Activated CD8-positive, alpha-beta T cell treated with anti-CD3 and anti-CD28 coated beads for 36 hours (primary cell): Measurements from ENCODE around the gene ATPAF2. TPM values are rescaled to one million over a fixed set of nuclear protein-coding genes. Genes with fewer than 3 reads are reported as not detected.
A peak's percentile ranks its signal among the peaks of the same experiment; 100 is the strongest.
"Not testable (repeated sequence)": the region's sequence is repeated elsewhere in the genome, so short reads cannot be mapped to it uniquely, and the experiment has no call there.

Source experiments
- ATAC-seq: fragments of 200-7000 bp; cut with Tn5 transposase; one replicate; pipeline ENCODE4 v1.10.0; 2021; ENCODE audit warnings: mild to moderate bottlenecking, moderate library complexity
- CTCF ChIA-PET: fragments of 350-600 bp; sonication (Branson Sonifier 250); formaldehyde crosslinking; loops from one replicate; lab custom pipeline; 2021; ENCODE audit warnings: antibody characterized with exemption; lab: Charles Lee
- POLR2A ChIA-PET: fragments of 350-600 bp; sonication (Branson Sonifier 250); formaldehyde crosslinking; loops from one replicate; lab custom pipeline; 2021; ENCODE audit warnings: antibody characterized with exemption; lab: Charles Lee
- DNase-seq: peaks from one replicate; pipeline ENCODE4 v3.0.0-alpha.2; 2020
- H3K27ac Mint-ChIP-seq: one replicate; pipeline ENCODE4 v1.8.0; 2021; ENCODE audit warnings: mild to moderate bottlenecking, mixed read lengths
- H3K27me3 Mint-ChIP-seq: one replicate; pipeline ENCODE4 v1.8.0; 2021; ENCODE audit warnings: mixed read lengths
- H3K36me3 Mint-ChIP-seq: one replicate; pipeline ENCODE4 v1.8.0; 2021; ENCODE audit warnings: low read depth, mixed read lengths
- H3K4me1 Mint-ChIP-seq: one replicate; pipeline ENCODE4 v1.8.0; 2021; ENCODE audit warnings: low read depth, mixed read lengths
- H3K4me3 Mint-ChIP-seq: one replicate; pipeline ENCODE4 v1.8.0; 2021; ENCODE audit warnings: mild to moderate bottlenecking, moderate library complexity, mixed read lengths
- H3K9me3 Mint-ChIP-seq: one replicate; pipeline ENCODE4 v1.8.0; 2021; ENCODE audit warnings: mixed read lengths
- intact Hi-C: fragments of 100-400 bp; cut with micrococcal nuclease; formaldehyde crosslinking; loops from one replicate; pipeline ENCODE4 v1.10.0; 2022
- total RNA-seq, 2 experiments: library from RNA; stranded (reverse); gene quantifications; one replicate each; pipeline ENCODE4 v1.2.3, GENCODE V29; 2021
- TF ChIP-seq, protein P1 (sequence below): fragments of 200-600 bp; IDR thresholded peaks from one replicate; pipeline ENCODE4 v1.8.0; 2022; ENCODE audit warnings: antibody characterized with exemption, mild to moderate bottlenecking

The ATPAF2 gene
- total RNA-seq, 2 experiments from 2014 or later = 28.5 to 29.7 TPM

DNA sequence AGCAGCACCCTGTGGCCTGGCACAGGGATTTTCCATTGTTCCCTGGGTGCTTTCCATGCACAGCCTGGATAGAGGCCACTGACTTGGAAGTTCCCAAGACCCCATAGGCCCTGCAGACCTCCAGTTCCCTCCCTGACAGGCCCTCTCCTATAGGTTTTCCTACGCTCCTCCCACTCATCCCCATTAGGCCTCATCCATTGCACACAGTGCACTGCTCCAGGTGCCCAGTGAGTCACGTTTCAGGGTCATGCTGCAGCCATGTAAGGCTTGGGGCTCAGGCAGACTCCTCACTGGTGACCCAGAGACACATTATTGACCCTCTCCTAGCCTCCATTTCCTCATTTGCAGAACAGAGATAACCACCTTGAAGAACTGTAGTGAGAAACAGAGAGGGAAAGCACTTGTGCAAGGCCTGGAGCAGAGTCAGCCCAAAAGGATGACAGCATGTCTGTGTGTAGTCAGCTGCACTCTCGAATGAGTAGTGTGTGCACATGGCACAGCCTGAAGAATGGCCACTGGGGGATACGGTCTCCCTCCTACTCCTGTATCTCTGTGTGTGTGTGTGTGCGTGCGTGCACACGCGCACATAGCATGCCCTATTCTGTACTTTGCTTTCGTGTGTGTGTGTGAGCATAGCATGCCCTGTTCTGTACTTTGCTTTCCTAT lies 39.5 kb downstream of the ATPAF2 start:
- Mint-ChIP-seq H3K36me3 (no peaks in the 10 kb centered on the region), H3K4me3 (no peak overlapping the region), H3K27ac (no peak overlapping the region), H3K4me1 (no peaks in the 10 kb centered on the region), H3K27me3 (no peaks in the 10 kb centered on the region), H3K9me3 (no peaks in the 10 kb centered on the region)
- ATAC-seq (no peak), DNase-seq (no peak)
- TF ChIP-seq, protein P1, sequence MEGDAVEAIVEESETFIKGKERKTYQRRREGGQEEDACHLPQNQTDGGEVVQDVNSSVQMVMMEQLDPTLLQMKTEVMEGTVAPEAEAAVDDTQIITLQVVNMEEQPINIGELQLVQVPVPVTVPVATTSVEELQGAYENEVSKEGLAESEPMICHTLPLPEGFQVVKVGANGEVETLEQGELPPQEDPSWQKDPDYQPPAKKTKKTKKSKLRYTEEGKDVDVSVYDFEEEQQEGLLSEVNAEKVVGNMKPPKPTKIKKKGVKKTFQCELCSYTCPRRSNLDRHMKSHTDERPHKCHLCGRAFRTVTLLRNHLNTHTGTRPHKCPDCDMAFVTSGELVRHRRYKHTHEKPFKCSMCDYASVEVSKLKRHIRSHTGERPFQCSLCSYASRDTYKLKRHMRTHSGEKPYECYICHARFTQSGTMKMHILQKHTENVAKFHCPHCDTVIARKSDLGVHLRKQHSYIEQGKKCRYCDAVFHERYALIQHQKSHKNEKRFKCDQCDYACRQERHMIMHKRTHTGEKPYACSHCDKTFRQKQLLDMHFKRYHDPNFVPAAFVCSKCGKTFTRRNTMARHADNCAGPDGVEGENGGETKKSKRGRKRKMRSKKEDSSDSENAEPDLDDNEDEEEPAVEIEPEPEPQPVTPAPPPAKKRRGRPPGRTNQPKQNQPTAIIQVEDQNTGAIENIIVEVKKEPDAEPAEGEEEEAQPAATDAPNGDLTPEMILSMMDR = no peak
- ChIA-PET CTCF (interaction anchor here (0.8 to 1.1 kb wide), 2 partner anchors 14 to 28 kb away, joined by 3 read pairs; no protein-coding TSS in a partner anchor), POLR2A (no interaction called here)
- intact Hi-C loops = no loop called here

DNA sequence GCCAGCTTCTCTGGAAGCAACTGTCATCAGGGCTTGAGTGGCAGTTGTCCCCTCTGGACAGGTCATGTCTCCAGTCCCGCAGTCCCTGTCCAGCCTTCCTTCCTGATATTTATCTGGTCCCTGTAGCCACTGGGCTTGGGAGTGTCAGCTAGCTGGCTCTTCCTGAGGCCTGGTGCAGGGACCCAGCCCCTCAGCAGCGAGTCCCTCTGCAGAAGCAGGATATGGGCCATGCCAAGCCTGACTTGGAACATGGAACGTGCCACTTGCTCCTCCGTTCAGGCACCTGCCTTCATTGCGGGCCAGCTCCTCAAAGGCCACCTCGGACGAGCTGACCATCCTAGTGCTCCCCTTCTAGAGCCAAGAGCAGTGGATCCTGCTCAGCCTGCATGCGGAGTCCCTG lies 40.0 kb downstream of the ATPAF2 start:
- intact Hi-C loops = no loop called here
- Mint-ChIP-seq H3K36me3 (no peaks in the 10 kb centered on the region), H3K27me3 (no peaks in the 10 kb centered on the region), H3K4me3 (no peak overlapping the region), H3K9me3 (no peaks in the 10 kb centered on the region), H3K4me1 (no peaks in the 10 kb centered on the region), H3K27ac (no peak overlapping the region)
- DNase-seq = no peak
- ChIA-PET CTCF (interaction anchor here (0.8 to 1.1 kb wide), 2 partner anchors 13 to 28 kb away, joined by 3 read pairs; no protein-coding TSS in a partner anchor), POLR2A (interaction anchor here (1.1 kb wide), 1 partner anchor 14 kb away, joined by 3 read pairs; no protein-coding TSS in a partner anchor)
- TF ChIP-seq, protein P1 = no peak
- ATAC-seq = no peak

DNA sequence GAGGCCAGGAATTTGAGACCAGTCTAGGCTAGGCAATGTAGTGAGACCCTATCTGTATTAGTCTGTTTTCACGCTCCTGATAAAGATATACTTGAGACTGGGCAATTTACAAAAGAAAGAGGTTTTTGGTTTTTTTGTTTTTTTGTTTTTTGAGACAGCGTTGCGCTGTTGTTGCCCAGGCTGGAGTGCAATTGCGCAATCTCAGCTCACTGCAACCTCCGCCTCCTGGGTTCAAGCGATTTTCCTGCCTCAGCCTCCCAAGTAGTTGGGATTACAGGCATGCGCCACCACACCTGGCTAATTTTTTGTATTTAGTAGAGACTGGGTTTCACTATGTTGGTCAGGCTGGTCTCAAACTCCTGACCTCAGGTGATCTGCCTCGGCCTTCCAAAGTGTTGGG lies 43.1 kb downstream of the ATPAF2 start:
- POLR2A ChIA-PET, ATAC-seq, intact Hi-C loops, H3K36me3 Mint-ChIP-seq, H3K27me3 Mint-ChIP-seq, H3K4me3 Mint-ChIP-seq, DNase-seq, H3K9me3 Mint-ChIP-seq, H3K4me1 Mint-ChIP-seq, H3K27ac Mint-ChIP-seq: not testable (repeated sequence)
- CTCF ChIA-PET = interaction anchor here (0.9 to 2.3 kb wide), 5 partner anchors 9 to 47 kb away, joined by 3 to 8 read pairs (median 6); no protein-coding TSS in a partner anchor

DNA sequence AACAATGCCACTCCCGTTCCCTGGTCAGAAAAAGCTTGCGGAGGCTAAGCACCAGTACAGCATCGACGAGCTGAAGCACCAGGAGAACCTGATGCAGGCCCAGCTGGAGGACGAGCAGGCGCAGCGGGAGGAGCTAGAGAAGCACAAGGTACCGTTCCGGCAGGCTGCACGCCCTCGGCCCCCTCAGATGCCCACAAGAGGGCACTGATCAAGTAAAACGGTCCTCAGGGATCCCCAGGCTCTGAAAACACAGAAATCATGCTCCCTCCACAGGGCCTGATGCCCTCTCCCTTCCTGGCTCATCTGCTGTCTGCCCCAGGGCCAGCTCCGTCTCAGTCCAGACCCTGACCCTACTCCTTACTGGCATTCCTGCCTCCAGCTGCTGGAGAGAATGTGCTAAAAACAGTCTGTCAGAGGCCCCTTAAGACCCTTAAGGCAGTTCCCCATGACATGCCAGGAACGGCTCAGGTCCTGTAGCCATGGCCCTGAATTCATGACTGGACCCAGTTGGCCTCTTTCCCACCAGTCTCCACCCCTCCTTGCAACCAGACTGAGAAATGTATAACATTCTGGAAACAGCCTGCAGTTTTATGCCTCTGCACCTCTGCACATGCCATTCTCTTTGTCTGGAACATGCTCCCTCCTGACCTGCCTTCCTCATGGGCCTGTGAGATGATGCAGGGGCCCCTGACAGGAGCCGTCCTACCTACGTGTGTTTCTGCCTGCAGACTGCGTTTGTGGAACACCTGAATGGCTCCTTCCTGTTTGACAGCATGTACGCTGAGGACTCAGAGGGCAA lies 44.5 kb downstream of the ATPAF2 start:
- no peak overlapping the region for H3K27ac Mint-ChIP-seq
- DNase-seq (peak; percentile 55), ATAC-seq (peak; percentile 68)
- ChIA-PET POLR2A (interaction anchor here (0.5 kb wide), 1 partner anchor 35 kb away, joined by 5 read pairs; no protein-coding TSS in a partner anchor), CTCF (interaction anchor here (0.6 to 2.3 kb wide), 9 partner anchors 9 to 46 kb away, joined by 3 to 8 read pairs (median 4); no protein-coding TSS in a partner anchor)
- no peaks in the 10 kb centered on the region for H3K9me3 Mint-ChIP-seq
- no peaks in the 10 kb centered on the region for H3K36me3 Mint-ChIP-seq
- TF ChIP-seq, protein P1 = no peak
- peaks cover 2% of the 10 kb centered on the region for H3K4me1 Mint-ChIP-seq
- H3K4me3 Mint-ChIP-seq = no peak overlapping the region
- intact Hi-C loops = no loop called here
- H3K27me3 Mint-ChIP-seq = no peaks in the 10 kb centered on the region

DNA sequence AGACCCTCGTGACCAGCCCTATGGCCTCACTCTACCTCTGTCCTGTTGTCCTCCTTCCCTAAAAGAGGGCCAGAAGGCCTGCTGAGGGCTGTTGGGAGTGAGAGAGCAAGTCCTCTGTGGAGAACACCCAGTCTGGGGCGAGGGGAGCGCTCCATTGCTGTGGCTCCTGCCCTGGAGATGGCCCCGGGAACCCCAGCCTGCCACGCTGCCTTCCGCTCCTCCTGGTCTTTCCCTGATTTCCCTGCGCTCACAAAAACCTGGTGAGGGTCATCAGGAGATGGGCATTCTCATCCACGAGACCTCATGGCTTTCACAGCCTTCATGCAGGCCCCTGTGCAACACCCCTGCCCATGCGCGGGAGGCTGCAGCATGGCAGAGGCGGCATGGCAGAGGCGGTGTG lies 45.1 kb downstream of the ATPAF2 start:
- no peak overlapping the region for H3K27ac Mint-ChIP-seq
- ChIA-PET CTCF (interaction anchor here (0.6 to 2.3 kb wide), 7 partner anchors 8 to 41 kb away, joined by 3 to 6 read pairs (median 4); no protein-coding TSS in a partner anchor), POLR2A (no interaction called here)
- H3K36me3 Mint-ChIP-seq = no peaks in the 10 kb centered on the region
- DNase-seq = no peak
- TF ChIP-seq, protein P1 = no peak
- intact Hi-C loops = no loop called here
- no peak for ATAC-seq
- H3K4me3 Mint-ChIP-seq = no peak overlapping the region
- peaks cover 2% of the 10 kb centered on the region for H3K4me1 Mint-ChIP-seq
- H3K9me3 Mint-ChIP-seq = no peaks in the 10 kb centered on the region
- H3K27me3 Mint-ChIP-seq = no peaks in the 10 kb centered on the region
